SK-N-SH (cell line): ENCODE results near the gene CCDC6. TPM values are rescaled to one million over a fixed set of nuclear protein-coding genes. Genes with fewer than 3 reads are reported as not detected.
A peak's percentile ranks its signal among the peaks of the same experiment; 100 is the strongest.

Experiments used
- CTCF ChIA-PET: fragments of 300-600, 350-600 bp; formaldehyde crosslinking; extraction: SDS; loops from one replicate; lab custom pipeline; 2021; lab: Yijun Ruan, JAX
- POLR2A ChIA-PET: fragments of 350-600 bp; sonication (Branson Sonifier 250); formaldehyde crosslinking; extraction: SDS; loops from one replicate; lab custom pipeline; 2020; ENCODE audit warnings: antibody characterized with exemption, inconsistent platforms; lab: Yijun Ruan, JAX
- DNase-seq: peaks from one replicate; pipeline ENCODE4 v3.0.0; 2012
- H2AFZ ChIP-seq: fragments of 200-600 bp; sonication (generic); 2 replicates; pipeline ENCODE4 v1.8.1; 2016; ENCODE audit warnings: antibody characterized with exemption, mild to moderate bottlenecking, low read depth
- H3F3A ChIP-seq: fragments of 200-600 bp; sonication (generic); replicated peaks from 2 replicates; pipeline ENCODE3; 2016; ENCODE audit warnings: antibody characterized with exemption, mild to moderate bottlenecking; ENCODE audit not compliant: insufficient read depth
- H3K27ac ChIP-seq, 2 experiments: fragments of 200-500 bp in 1 of 2; fragments of 200-600 bp in 1 of 2; sonication (Bioruptor generic) in 1 of 2; sonication (generic), shearing (Covaris generic) in 1 of 2; 2 replicates each; pipeline versions ENCODE4 v1.5.1 to v1.6.1; 2014 to 2016; ENCODE audit warnings: low read depth in 2 of 2, inconsistent platforms in 1 of 2, low read length in 1 of 2, mild to moderate bottlenecking in 1 of 2, mixed read lengths in 1 of 2
- H3K27me3 ChIP-seq: fragments of 200-600 bp; sonication (generic), shearing (Covaris generic); 2 replicates; pipeline ENCODE4 v1.6.1; 2016; ENCODE audit warnings: mixed run types; ENCODE audit not compliant: insufficient read depth
- H3K36me3 ChIP-seq, 2 experiments: fragments of 200-500 bp in 1 of 2; fragments of 200-600 bp in 1 of 2; sonication (Bioruptor generic) in 1 of 2; sonication (generic) in 1 of 2; replicated peaks in 1 of 2; 2 replicates each; pipeline versions ENCODE3 to v1.5.1; 2014 to 2016; ENCODE audit warnings: low read length in 1 of 2, mild to moderate bottlenecking in 1 of 2; ENCODE audit not compliant: insufficient read depth in 2 of 2, control insufficient read depth in 1 of 2
- H3K4me1 ChIP-seq, 2 experiments: fragments of 200-500 bp in 1 of 2; fragments of 200-600 bp in 1 of 2; sonication (Bioruptor generic) in 1 of 2; sonication (generic), shearing (Covaris generic) in 1 of 2; 2 replicates each; pipeline versions ENCODE4 v1.5.1 to v1.6.1; 2014 to 2016; ENCODE audit warnings: low read depth in 1 of 2, low read length in 1 of 2, mixed run types in 1 of 2; ENCODE audit not compliant: insufficient read depth in 2 of 2, control insufficient read depth in 1 of 2
- H3K4me2 ChIP-seq: fragments of 200-600 bp; sonication (generic), shearing (Covaris generic); 2 replicates; pipeline ENCODE4 v1.6.1; 2017; ENCODE audit warnings: mixed run types
- H3K4me3 ChIP-seq, 2 experiments: fragments of 200-500 bp in 1 of 2; fragments of 200-600 bp in 1 of 2; sonication (Bioruptor generic) in 1 of 2; sonication (generic), shearing (Covaris generic) in 1 of 2; 2 replicates each; pipeline versions ENCODE4 v1.5.1 to v1.8.1; 2014 to 2016; ENCODE audit warnings: low read depth in 2 of 2, inconsistent platforms in 1 of 2, low read length in 1 of 2, mild to moderate bottlenecking in 1 of 2, mixed read lengths in 1 of 2, moderate library complexity in 1 of 2
- H3K79me2 ChIP-seq: fragments of 200-600 bp; sonication (generic); 2 replicates; pipeline ENCODE4 v1.8.1; 2017; ENCODE audit warnings: mild to moderate bottlenecking; ENCODE audit not compliant: insufficient read depth
- H3K9ac ChIP-seq: fragments of 200-600 bp; sonication (generic); 2 replicates; pipeline ENCODE4 v1.6.1; 2017; ENCODE audit warnings: mixed run types
- H3K9me2 ChIP-seq: fragments of 200-600 bp; sonication (generic); 2 replicates; pipeline ENCODE4 v1.6.1; 2017; ENCODE audit warnings: mixed run types
- H3K9me3 ChIP-seq: fragments of 200-600 bp; sonication (generic); 2 replicates; pipeline ENCODE4 v1.6.1; 2017; ENCODE audit warnings: mixed run types, mild to moderate bottlenecking, moderate library complexity
- H4K20me1 ChIP-seq: fragments of 200-600 bp; sonication (generic); 2 replicates; pipeline ENCODE4 v1.6.1; 2017; ENCODE audit warnings: mild to moderate bottlenecking, mixed run types; ENCODE audit not compliant: insufficient read depth
- CTCF ChIP-seq: fragments of 200-600 bp; sonication (generic); IDR thresholded peaks from 2 replicates; pipeline ENCODE4 v1.6.1; 2017; ENCODE audit warnings: antibody characterized with exemption, mild to moderate bottlenecking, moderate library complexity
- NRF1 ChIP-seq: IDR thresholded peaks from 2 replicates; pipeline ENCODE4 v1.6.1; 2012; ENCODE audit warnings: low read depth, mild to moderate bottlenecking, low read length
- RAD21 ChIP-seq: IDR thresholded peaks from 2 replicates; pipeline ENCODE4 v1.6.1; 2012; ENCODE audit warnings: mild to moderate bottlenecking, low read length
- SMC3 ChIP-seq: IDR thresholded peaks from 2 replicates; pipeline ENCODE4 v1.6.1; 2012; ENCODE audit warnings: low read depth, low read length, improper control_type of control experiment
- USF1 ChIP-seq: IDR thresholded peaks from 2 replicates; pipeline ENCODE4 v1.4.0; 2012; ENCODE audit warnings: low read depth, borderline replicate concordance
- WGBS: methylation state at CpG from one replicate; pipeline ENCODE4 v1.1.6; 2017; ENCODE audit warnings: low lambda C conversion rate; 5-methylcytosine and 5-hydroxymethylcytosine counted together
- polyA plus RNA-seq, 3 experiments: library from polyadenylated mRNA; depleted of rRNA; stranded (reverse); fragments of >200 nt; gene quantifications; 2 replicates each; pipeline ENCODE4 v1.2.3, GENCODE V29; 2012

Gene CCDC6
- polyA plus RNA-seq, 1 of the 3 experiments (the other 2 are of a cell fraction): 10.8 TPM

GRCh38 chr10:59805014-59805413 lies 101.3 kb downstream of the CCDC6 start:
- H3K4me2 ChIP-seq: no peak overlapping the region
- no peak overlapping the region for H2AFZ ChIP-seq
- ChIA-PET CTCF (interaction anchor here (0.8 to 2.3 kb wide), 6 partner anchors 64 to 564 kb away, joined by 3 to 10 read pairs (median 4); no protein-coding TSS in a partner anchor), POLR2A (no interaction called here)
- H3K9ac ChIP-seq: no peak overlapping the region
- 94% methylated on average over 6 of the region's 6 CpGs for WGBS
- H3K36me3 ChIP-seq: peaks cover 62 to 70% of the 10 kb centered on the region in 2 experiments
- H3K9me3 ChIP-seq: no peaks in the 10 kb centered on the region
- DNase-seq: peak; percentile 23
- H3F3A ChIP-seq: peaks cover 6% of the 10 kb centered on the region
- no peaks in the 10 kb centered on the region for H3K27me3 ChIP-seq
- no peaks in the 10 kb centered on the region for H4K20me1 ChIP-seq
- no peaks in the 10 kb centered on the region for H3K9me2 ChIP-seq
- TF ChIP-seq USF1: no peak
- TF ChIP-seq CTCF: peak; percentile 50
- TF ChIP-seq RAD21: peak; percentile 53
- no peak for TF ChIP-seq NRF1
- TF ChIP-seq SMC3: peak; percentile 26; the same call in 1 of the 2 replicates
- no peak overlapping the region for H3K4me3 ChIP-seq
- no peaks in the 10 kb centered on the region for H3K79me2 ChIP-seq
- H3K27ac ChIP-seq: no peak overlapping the region
- H3K4me1 ChIP-seq: no peaks in the 10 kb centered on the region; a peak in 1 of 4 replicates

GRCh38 chr10:59804220-59804619 lies 102.1 kb downstream of the CCDC6 start:
- peaks cover 6% of the 10 kb centered on the region for H3F3A ChIP-seq
- CTCF ChIA-PET: interaction anchor here (1.0 to 2.3 kb wide), 4 partner anchors 92 to 563 kb away, joined by 4 to 6 read pairs (median 4); no protein-coding TSS in a partner anchor
- TF ChIP-seq CTCF: no peak
- WGBS: 94% methylated on average over 4 of the region's 4 CpGs
- H3K9me2 ChIP-seq: no peaks in the 10 kb centered on the region
- peaks cover 57 to 67% of the 10 kb centered on the region in 2 experiments for H3K36me3 ChIP-seq
- no peak overlapping the region for H3K9ac ChIP-seq
- no peaks in the 10 kb centered on the region for H3K79me2 ChIP-seq
- H3K9me3 ChIP-seq: no peaks in the 10 kb centered on the region
- H4K20me1 ChIP-seq: no peaks in the 10 kb centered on the region
- no peaks in the 10 kb centered on the region for H3K27me3 ChIP-seq
- H3K27ac ChIP-seq: no peak overlapping the region
- no peak for DNase-seq
- POLR2A ChIA-PET: no interaction called here
- no peak overlapping the region for H2AFZ ChIP-seq
- no peak overlapping the region for H3K4me2 ChIP-seq
- no peaks in the 10 kb centered on the region; a peak in 1 of 4 replicates for H3K4me1 ChIP-seq
- H3K4me3 ChIP-seq: no peak overlapping the region
